Activated B cell treated with CpG ODN at 0.5 μM for 24 hours (primary cell): ENCODE data around the gene GUK1. TPM values are rescaled to one million over a fixed set of nuclear protein-coding genes. Genes with fewer than 3 reads are reported as not detected.

Experiments
- ATAC-seq: fragments of 200-7000 bp; cut with Tn5 transposase; one replicate; pipeline ENCODE4 v1.10.0; 2021; ENCODE audit warnings: low read depth, mild to moderate bottlenecking, moderate library complexity
- CTCF ChIA-PET: fragments of 350-600 bp; sonication (Branson Sonifier 250); formaldehyde crosslinking; loops from one replicate; lab custom pipeline; 2021; ENCODE audit warnings: antibody characterized with exemption; lab: Charles Lee
- POLR2A ChIA-PET: fragments of 350-600 bp; sonication (Branson Sonifier 250); formaldehyde crosslinking; loops from one replicate; lab custom pipeline; 2021; ENCODE audit warnings: antibody characterized with exemption; lab: Charles Lee
- DNase-seq: peaks from one replicate; pipeline ENCODE4 v3.0.0; 2022
- H3K27ac Mint-ChIP-seq: one replicate; pipeline ENCODE4 v1.8.0; 2020; ENCODE audit warnings: mixed read lengths
- H3K27me3 Mint-ChIP-seq: one replicate; pipeline ENCODE4 v1.8.0; 2021; ENCODE audit warnings: mixed read lengths
- H3K36me3 Mint-ChIP-seq: one replicate; pipeline ENCODE4 v1.8.0; 2021; ENCODE audit warnings: low read depth, mixed read lengths
- H3K4me1 Mint-ChIP-seq: one replicate; pipeline ENCODE4 v1.8.0; 2021; ENCODE audit warnings: mixed read lengths
- H3K4me3 Mint-ChIP-seq: one replicate; pipeline ENCODE4 v1.8.0; 2020; ENCODE audit warnings: mild to moderate bottlenecking, mixed read lengths
- H3K9me3 Mint-ChIP-seq: one replicate; pipeline ENCODE4 v1.8.0; 2020; ENCODE audit warnings: mixed read lengths
- intact Hi-C: fragments of 100-400 bp; cut with micrococcal nuclease; formaldehyde crosslinking; loops from one replicate; pipeline ENCODE4 v1.15.1; 2024
- total RNA-seq: library from RNA; stranded (reverse); gene quantifications from 2 replicates; pipeline ENCODE4 v1.2.3, GENCODE V29; 2022
- TF ChIP-seq, protein P1 (sequence below): fragments of 200-600 bp; IDR thresholded peaks from one replicate; pipeline ENCODE4 v1.8.0; 2022; ENCODE audit warnings: antibody characterized with exemption, mild to moderate bottlenecking

GUK1 gene
- total RNA-seq, 1 donor from 2014 or later, result 104 TPM

GRCh38 chr1:228163776-228164519 lies 23.9 kb downstream of the GUK1 start:
- intact Hi-C loops, result no loop called here
- H3K4me3 Mint-ChIP-seq, result peak overlapping the region; percentile 65
- TF ChIP-seq, protein P1, sequence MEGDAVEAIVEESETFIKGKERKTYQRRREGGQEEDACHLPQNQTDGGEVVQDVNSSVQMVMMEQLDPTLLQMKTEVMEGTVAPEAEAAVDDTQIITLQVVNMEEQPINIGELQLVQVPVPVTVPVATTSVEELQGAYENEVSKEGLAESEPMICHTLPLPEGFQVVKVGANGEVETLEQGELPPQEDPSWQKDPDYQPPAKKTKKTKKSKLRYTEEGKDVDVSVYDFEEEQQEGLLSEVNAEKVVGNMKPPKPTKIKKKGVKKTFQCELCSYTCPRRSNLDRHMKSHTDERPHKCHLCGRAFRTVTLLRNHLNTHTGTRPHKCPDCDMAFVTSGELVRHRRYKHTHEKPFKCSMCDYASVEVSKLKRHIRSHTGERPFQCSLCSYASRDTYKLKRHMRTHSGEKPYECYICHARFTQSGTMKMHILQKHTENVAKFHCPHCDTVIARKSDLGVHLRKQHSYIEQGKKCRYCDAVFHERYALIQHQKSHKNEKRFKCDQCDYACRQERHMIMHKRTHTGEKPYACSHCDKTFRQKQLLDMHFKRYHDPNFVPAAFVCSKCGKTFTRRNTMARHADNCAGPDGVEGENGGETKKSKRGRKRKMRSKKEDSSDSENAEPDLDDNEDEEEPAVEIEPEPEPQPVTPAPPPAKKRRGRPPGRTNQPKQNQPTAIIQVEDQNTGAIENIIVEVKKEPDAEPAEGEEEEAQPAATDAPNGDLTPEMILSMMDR, result no peak
- no peak for ATAC-seq
- H3K27me3 Mint-ChIP-seq, result no peaks in the 10 kb centered on the region
- H3K9me3 Mint-ChIP-seq, result no peaks in the 10 kb centered on the region
- H3K36me3 Mint-ChIP-seq, result peaks cover 5% of the 10 kb centered on the region
- CTCF ChIA-PET, result interaction anchor here (1.5 to 2.6 kb wide), 2 partner anchors 21 to 23 kb away, joined by 4 to 12 read pairs; partner anchors contain the start of gene GUK1
- peaks cover 27% of the 10 kb centered on the region for H3K4me1 Mint-ChIP-seq
- no peak for DNase-seq
- peak overlapping the region; percentile 82 for H3K27ac Mint-ChIP-seq
- POLR2A ChIA-PET, result interaction anchor here (0.5 to 6.0 kb wide), 4 partner anchors 21 to 323 kb away, joined by 4 to 134 read pairs (median 12); partner anchors contain the start of genes GUK1, RNF187 and TRIM11

DNA sequence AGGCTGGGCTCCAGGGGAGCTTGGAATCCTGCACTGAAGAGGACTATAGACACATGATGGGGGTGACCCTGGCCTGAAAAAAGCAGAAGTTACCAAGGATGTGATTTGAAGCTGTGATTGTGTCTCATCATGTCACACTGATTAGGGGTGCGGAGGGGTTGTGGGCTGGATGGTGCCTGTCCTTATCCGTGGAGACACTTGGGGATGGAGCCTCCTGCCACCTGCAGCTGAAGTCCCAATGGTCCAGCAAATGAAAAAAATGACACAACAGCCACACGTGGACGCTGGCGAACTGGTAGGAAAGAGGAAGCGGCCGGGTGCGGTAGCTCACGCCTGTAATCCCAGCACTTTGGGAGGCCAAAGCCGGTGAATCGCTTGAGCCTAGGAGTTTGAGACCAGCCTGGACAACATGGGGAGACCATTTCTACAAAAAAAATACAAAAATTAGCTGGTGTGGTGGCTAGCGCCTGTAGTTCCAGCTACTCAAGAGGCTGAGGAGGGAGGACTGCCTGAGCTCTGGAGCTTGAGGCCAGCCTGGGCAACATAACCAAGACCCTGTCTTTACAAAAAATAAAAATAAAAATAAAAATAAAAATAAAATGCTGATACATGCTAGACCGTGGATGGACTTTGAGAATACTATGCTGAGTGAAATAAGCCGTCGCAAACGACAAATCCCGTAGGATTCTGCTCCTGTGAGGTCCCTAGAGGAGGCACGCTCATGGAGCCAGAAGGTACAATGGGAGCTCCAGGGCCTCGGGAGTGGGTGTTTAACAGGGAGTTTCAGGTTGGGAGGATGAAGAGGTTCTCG lies 24.7 kb downstream of the GUK1 start:
- ChIA-PET CTCF (interaction anchor here (0.5 to 2.6 kb wide), 7 partner anchors 22 to 350 kb away, joined by 3 to 20 read pairs (median 3); partner anchors contain the start of genes GUK1 and WNT3A), POLR2A (interaction anchor here (0.5 to 6.0 kb wide), 27 partner anchors 9 to 1945 kb away, joined by 3 to 134 read pairs (median 6); partner anchors contain the start of genes ARF1, GUK1, JMJD4 and MRPL55)
- Mint-ChIP-seq H3K4me1 (peaks cover 29% of the 10 kb centered on the region), H3K4me3 (peak overlapping the region; percentile 90), H3K27me3 (no peaks in the 10 kb centered on the region), H3K9me3 (no peaks in the 10 kb centered on the region), H3K36me3 (peaks cover 5% of the 10 kb centered on the region), H3K27ac (peak overlapping the region; percentile 94)
- DNase-seq (no peak), ATAC-seq (no peak)
- TF ChIP-seq, protein P1, result no peak
- intact Hi-C loops, result loop anchor here (1.0 to 5.0 kb wide), 8 partner anchors 24 to 1757 kb away; partner anchors contain the start of genes C1orf35, COQ8A, GUK1 and MRPL55

DNA sequence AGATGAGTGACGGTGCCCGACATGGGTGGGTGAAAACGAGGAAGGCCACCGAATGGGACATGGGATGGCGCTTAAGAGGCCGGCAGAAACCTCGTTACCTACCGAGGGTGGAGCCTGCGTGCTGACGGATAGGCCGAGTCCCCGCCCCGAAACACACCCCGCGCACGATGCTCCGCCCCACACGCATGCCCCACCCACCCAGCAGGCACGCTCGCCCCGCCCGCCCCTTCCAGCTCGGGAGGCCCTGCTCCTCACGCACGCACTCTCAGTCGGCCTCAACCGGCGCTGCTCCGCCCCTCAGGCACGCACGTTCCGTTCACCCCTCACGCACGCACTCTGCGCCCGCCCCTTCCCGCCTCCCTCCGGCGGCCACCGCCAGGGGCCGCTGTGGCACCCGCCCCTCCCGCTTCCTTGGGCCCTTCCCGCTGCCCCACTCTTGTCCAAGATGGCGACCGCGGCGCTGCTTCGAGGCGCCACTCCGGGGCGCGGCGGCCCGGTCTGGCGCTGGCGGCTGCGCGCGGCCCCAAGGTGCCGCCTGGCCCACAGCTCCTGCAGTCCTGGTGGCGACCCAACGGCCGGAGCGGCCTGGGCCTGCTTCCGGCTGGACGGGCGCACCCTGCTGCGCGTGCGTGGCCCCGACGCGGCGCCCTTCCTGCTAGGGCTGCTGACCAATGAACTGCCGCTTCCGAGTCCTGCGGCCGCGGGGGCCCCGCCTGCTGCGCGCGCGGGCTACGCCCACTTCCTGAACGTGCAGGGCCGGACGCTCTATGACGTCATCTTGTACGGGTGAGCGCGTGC lies 25.5 kb downstream of the GUK1 start, which contains the start of gene IBA57:
Gene IBA57 (plus strand): TSS at position 433 of the 798 bp plus-strand sequence. CDS start 13 bp downstream, at position 446.
- ChIA-PET POLR2A (interaction anchor here (0.6 to 6.0 kb wide), 29 partner anchors 9 to 1944 kb away, joined by 3 to 134 read pairs (median 6); partner anchors contain the start of genes ARF1, GUK1, JMJD4 and MRPL55), CTCF (interaction anchor here (0.5 to 2.7 kb wide), 11 partner anchors 23 to 349 kb away, joined by 3 to 27 read pairs (median 4); partner anchors contain the start of genes GUK1 and WNT3A)
- Mint-ChIP-seq H3K36me3 (peaks cover 7% of the 10 kb centered on the region), H3K27ac (peak within 1 kb of the TSS; percentile 94), H3K4me1 (peaks cover 29% of the 10 kb centered on the region), H3K27me3 (no peaks in the 10 kb centered on the region), H3K4me3 (peak within 1 kb of the TSS; percentile 90), H3K9me3 (no peaks in the 10 kb centered on the region)
- DNase-seq (peak; percentile 100), ATAC-seq (peak; percentile 85)
- intact Hi-C loops, result loop anchor here (1.0 to 5.0 kb wide), 16 partner anchors 9 to 1758 kb away; partner anchors contain the start of genes ARF1, C1orf35, COQ8A and GUK1
- TF ChIP-seq, protein P1, result no peak

GRCh38 chr1:228166170-228166936 lies 26.3 kb downstream of the GUK1 start:
- DNase-seq, result no peak
- H3K36me3 Mint-ChIP-seq, result peaks cover 7% of the 10 kb centered on the region
- peak; percentile 0 for ATAC-seq
- peaks cover 29% of the 10 kb centered on the region for H3K4me1 Mint-ChIP-seq
- no peaks in the 10 kb centered on the region for H3K9me3 Mint-ChIP-seq
- intact Hi-C loops, result loop anchor here (1.0 to 5.0 kb wide), 10 partner anchors 8 to 1759 kb away; partner anchors contain the start of genes ARF1, COQ8A, JMJD4 and PARP1
- ChIA-PET CTCF (interaction anchor here (1.1 to 2.7 kb wide), 7 partner anchors 26 to 348 kb away, joined by 3 to 27 read pairs (median 4); partner anchors contain the start of gene GUK1), POLR2A (interaction anchor here (0.7 to 6.0 kb wide), 17 partner anchors 8 to 431 kb away, joined by 3 to 134 read pairs (median 11); partner anchors contain the start of genes ARF1, GUK1, JMJD4 and MRPL55)
- H3K27me3 Mint-ChIP-seq, result no peaks in the 10 kb centered on the region
- peak overlapping the region; percentile 83 for H3K27ac Mint-ChIP-seq
- peak overlapping the region; percentile 81 for H3K4me3 Mint-ChIP-seq
- TF ChIP-seq, protein P1, result no peak
